ENCODE measurements around the gene PRKG1.

- TF ChIP-seq CTCF (IDR thresholded peaks at IDR 0.05) (no peak), EZH2phosphoT487 (IDR thresholded peaks at IDR 0.05) (no peak)
Measured at GRCh38 chr10:51462076-51462779, 387.9 kb downstream of the PRKG1 start.
